ENCODE results near the gene MEG3.

MEG3 gene

GRCh38 chr14:100841066-100841760 lies 15.3 kb downstream of the MEG3 start:
- in situ Hi-C loops (cut with MboI; ENCODE audit: low sequenced_read_pairs, unreplicated experiment): no loop called here
- DNase-seq (ENCODE audit: low spot score): no peak
- TF ChIP-seq, protein P1, sequence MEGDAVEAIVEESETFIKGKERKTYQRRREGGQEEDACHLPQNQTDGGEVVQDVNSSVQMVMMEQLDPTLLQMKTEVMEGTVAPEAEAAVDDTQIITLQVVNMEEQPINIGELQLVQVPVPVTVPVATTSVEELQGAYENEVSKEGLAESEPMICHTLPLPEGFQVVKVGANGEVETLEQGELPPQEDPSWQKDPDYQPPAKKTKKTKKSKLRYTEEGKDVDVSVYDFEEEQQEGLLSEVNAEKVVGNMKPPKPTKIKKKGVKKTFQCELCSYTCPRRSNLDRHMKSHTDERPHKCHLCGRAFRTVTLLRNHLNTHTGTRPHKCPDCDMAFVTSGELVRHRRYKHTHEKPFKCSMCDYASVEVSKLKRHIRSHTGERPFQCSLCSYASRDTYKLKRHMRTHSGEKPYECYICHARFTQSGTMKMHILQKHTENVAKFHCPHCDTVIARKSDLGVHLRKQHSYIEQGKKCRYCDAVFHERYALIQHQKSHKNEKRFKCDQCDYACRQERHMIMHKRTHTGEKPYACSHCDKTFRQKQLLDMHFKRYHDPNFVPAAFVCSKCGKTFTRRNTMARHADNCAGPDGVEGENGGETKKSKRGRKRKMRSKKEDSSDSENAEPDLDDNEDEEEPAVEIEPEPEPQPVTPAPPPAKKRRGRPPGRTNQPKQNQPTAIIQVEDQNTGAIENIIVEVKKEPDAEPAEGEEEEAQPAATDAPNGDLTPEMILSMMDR (IDR thresholded peaks at IDR 0.05; ENCODE audit: borderline replicate concordance, control extremely low read depth, extremely low read depth, insufficient read depth, missing control alignments): no peak

DNA sequence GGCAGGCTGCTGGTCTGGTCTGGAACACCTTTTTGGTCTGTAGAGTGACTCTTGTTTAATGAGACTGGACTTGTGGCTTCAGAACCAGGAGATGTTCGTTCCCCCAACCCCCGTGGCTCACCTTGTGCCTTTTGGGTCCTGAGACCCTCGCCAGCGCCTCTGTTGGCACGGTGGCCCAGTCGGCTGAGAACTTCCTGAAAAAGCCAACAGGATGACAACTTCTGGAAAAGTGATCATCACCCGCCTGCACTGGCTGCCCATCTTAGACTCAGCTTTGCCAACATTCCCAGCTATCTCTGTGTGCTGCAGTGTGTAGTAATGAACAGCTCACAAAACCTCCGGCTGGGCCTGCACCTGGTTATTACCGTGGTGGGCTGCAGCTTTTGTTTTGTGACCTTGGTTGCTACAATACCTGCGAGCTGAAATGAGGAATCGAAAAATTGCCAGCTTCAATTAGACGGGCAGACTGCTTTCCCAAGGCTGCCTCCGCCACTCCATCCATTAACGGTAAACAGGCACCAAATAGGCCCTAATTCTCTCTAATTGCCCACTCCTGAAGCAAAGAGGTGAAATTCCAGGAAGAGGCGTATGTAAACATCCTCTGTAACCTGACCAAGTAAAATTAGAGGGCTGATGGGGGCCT lies 16.0 kb downstream of the MEG3 start:
- DNase-seq (ENCODE audit: low spot score): no peak
- TF ChIP-seq, protein P1 (IDR thresholded peaks at IDR 0.05; ENCODE audit: borderline replicate concordance, control extremely low read depth, extremely low read depth, insufficient read depth, missing control alignments): no peak
- in situ Hi-C loops (cut with MboI; ENCODE audit: low sequenced_read_pairs, unreplicated experiment): no loop called here

- in situ Hi-C loops (cut with MboI; ENCODE audit: low sequenced_read_pairs, unreplicated experiment): no loop called here
- TF ChIP-seq, protein P1 (IDR thresholded peaks at IDR 0.05; ENCODE audit: borderline replicate concordance, control extremely low read depth, extremely low read depth, insufficient read depth, missing control alignments): no peak
- DNase-seq (ENCODE audit: low spot score): no peak
These were observed 16.9 kb downstream of the MEG3 start for GRCh38 chr14:100842799-100843198.

- in situ Hi-C loops (cut with MboI; ENCODE audit: low sequenced_read_pairs, unreplicated experiment): no loop called here
- TF ChIP-seq, protein P1 (IDR thresholded peaks at IDR 0.05; ENCODE audit: borderline replicate concordance, control extremely low read depth, extremely low read depth, insufficient read depth, missing control alignments): no peak
- no peak for DNase-seq (ENCODE audit: low spot score)
These were observed 18.1 kb downstream of the MEG3 start for GRCh38 chr14:100844082-100844408.

DNA sequence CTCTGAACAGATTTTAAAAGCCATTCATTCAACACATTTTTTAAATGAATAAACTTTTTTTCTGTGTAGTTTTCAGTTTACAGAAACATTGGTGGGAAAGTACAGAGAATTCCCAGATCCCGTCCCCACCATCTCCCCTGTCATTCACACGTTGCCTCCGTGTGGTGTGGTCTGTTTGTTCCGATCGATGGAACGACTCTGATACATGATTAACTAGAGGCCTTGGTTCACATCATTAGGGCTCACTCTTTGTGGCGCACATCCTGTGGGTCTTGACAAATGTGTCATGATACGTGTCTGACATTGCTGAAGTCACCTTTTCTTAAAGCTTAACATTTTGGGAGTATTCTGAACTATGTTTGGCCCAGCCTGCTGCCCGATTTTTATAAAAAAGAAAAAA lies 18.5 kb downstream of the MEG3 start:
- in situ Hi-C loops (cut with MboI; ENCODE audit: low sequenced_read_pairs, unreplicated experiment): no loop called here
- DNase-seq (ENCODE audit: low spot score): no peak
- TF ChIP-seq, protein P1 (IDR thresholded peaks at IDR 0.05; ENCODE audit: borderline replicate concordance, control extremely low read depth, extremely low read depth, insufficient read depth, missing control alignments): no peak

- no peak for DNase-seq (ENCODE audit: low spot score)
- TF ChIP-seq, protein P1 (IDR thresholded peaks at IDR 0.05; ENCODE audit: borderline replicate concordance, control extremely low read depth, extremely low read depth, insufficient read depth, missing control alignments): no peak
- in situ Hi-C loops (cut with MboI; ENCODE audit: low sequenced_read_pairs, unreplicated experiment): no loop called here
These were observed 18.9 kb downstream of the MEG3 start for GRCh38 chr14:100844846-100845245.

All from GM13976 (cell line).